ENCODE measurements around the gene MAML1. TPM values are rescaled to one million over a fixed set of nuclear protein-coding genes. Genes with fewer than 3 reads are reported as not detected.

The MAML1 gene
- total and polyA plus RNA-seq, 3 donors from 2014 or later = 23.5 to 60.7 (median 52.5) TPM

DNA sequence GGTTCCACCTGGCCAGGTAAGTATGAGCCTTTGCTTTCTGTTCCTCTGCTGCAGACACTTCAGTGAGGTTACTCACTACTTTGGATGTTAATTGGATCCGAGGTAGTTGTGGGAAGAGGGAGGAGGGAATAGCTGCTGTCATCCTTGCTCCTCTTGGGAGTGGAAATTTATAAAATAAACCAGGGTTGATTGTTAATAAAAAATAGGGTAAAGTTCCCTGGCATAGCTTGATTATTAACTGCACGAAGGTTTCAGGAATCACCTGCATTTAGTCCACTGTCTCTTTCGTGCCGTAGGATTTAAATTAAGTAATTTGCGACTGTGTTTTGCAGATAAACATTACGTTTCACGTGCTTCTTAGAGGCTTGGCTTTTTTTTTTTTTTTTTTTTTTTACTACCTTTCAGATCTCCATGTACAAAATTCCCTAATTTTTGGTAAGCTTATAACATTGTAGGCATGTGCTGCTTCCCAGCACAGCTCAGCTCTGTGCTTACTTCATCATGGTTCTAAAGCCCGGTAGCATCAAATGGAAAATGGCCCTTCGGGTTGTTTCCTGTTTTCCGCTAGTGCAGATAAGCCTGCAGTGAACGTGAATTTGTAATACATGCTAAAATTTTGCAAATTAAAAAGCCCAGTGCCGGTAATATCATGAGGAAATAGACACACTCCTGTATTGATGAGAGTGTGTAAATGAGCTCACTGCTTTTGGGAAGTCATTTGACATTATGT is 34.3 kb downstream of the MAML1 start:
- Histone ChIP-seq H3K4me1 (peaks cover 16% of the 10 kb centered on the region), H3K27ac (no peak overlapping the region), H3K4me3 (no peak overlapping the region), H3K9me3 (no peaks in the 10 kb centered on the region), H3K27me3 (no peaks in the 10 kb centered on the region), H3K36me3 (ENCODE audit: low read depth, missing control alignments) (no peaks in the 10 kb centered on the region)
- 73 to 75% methylated on average over 12 of the region's 12 CpGs for WGBS, 2 donors
- TF ChIP-seq POLR2A (IDR thresholded peaks at IDR 0.05) = no peak
- TF ChIP-seq, protein P1, sequence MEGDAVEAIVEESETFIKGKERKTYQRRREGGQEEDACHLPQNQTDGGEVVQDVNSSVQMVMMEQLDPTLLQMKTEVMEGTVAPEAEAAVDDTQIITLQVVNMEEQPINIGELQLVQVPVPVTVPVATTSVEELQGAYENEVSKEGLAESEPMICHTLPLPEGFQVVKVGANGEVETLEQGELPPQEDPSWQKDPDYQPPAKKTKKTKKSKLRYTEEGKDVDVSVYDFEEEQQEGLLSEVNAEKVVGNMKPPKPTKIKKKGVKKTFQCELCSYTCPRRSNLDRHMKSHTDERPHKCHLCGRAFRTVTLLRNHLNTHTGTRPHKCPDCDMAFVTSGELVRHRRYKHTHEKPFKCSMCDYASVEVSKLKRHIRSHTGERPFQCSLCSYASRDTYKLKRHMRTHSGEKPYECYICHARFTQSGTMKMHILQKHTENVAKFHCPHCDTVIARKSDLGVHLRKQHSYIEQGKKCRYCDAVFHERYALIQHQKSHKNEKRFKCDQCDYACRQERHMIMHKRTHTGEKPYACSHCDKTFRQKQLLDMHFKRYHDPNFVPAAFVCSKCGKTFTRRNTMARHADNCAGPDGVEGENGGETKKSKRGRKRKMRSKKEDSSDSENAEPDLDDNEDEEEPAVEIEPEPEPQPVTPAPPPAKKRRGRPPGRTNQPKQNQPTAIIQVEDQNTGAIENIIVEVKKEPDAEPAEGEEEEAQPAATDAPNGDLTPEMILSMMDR (IDR thresholded peaks at IDR 0.05) = no peak
- no peak for DNase-seq
- intact Hi-C loops (cut with DNase I; ENCODE audit: low total_unique reads) = no loop called here

DNA sequence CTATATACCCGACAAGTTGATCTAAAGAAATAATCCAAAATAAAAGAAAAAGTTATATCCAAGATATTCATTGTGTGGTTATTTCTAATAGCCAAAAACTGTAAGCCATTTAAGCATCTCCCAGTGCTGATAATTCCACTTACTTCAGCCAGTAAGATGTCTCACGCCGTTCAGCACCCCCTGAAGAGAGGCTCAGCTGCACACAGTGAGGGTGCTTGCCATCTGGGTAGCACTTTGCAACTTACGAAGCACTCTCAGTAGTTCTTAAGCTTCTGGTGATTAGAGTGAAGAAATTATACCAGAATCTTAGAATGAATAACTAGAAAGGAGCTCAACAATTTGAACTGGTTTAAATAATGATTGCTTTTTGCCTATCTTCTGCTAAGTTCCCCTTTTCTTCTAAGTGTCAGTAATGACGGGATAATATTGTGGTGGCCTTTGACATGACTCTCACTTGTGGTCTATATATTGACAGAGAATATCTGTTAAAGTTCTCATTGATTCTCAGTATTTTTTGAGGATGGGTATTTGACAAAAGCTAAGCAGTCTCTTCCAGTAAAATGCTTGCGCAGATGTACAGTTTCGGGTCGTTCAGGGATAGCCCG is 35.0 kb downstream of the MAML1 start:
- no peak for DNase-seq
- intact Hi-C loops (cut with DNase I; ENCODE audit: low total_unique reads) = no loop called here
- no peaks in the 10 kb centered on the region for H3K36me3 ChIP-seq (ENCODE audit: low read depth, missing control alignments)
- H3K9me3 ChIP-seq = no peaks in the 10 kb centered on the region
- TF ChIP-seq POLR2A (IDR thresholded peaks at IDR 0.05) = no peak
- TF ChIP-seq, protein P1 (IDR thresholded peaks at IDR 0.05) = no peak
- H3K4me1 ChIP-seq = peaks cover 9% of the 10 kb centered on the region
- H3K4me3 ChIP-seq = no peak overlapping the region
- 91 to 92% methylated on average over 9 of the region's 9 CpGs for WGBS, 2 donors
- H3K27ac ChIP-seq = no peak overlapping the region
- H3K27me3 ChIP-seq = no peaks in the 10 kb centered on the region

DNA sequence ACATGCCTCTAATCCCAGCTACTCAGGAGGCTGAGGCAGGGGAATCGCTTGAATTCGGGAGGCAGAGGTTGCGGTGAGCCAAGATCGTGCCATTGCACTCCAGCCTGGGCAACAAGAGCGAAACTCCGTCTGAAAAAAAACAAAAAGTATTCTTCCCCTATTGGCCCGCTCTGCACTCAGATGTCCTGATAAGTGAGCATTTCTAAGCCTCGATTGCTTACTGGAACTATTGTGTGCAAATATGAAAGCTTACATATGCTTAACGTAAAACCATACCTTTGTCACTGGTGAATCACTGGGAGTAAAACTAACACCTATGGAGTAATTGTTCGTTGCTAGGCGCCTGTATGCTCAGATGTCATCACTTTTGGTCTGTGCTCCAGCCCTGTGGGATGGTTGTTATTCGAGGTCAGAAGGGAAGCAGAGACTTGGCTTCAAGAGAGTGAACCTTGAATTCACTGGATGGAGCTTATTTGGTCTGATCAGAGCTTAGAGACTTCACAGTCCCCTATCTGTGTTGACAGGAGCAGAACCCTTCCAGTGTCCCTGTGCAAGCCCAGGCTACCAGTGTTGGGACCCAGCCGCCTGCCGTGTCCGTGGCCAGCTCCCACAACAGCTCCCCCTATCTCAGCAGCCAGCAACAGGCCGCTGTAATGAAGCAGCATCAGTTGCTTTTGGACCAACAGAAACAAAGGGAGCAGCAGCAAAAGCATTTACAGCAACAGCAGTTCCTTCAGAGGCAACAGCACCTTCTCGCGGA is 35.9 kb downstream of the MAML1 start:
- no peaks in the 10 kb centered on the region for H3K36me3 ChIP-seq (ENCODE audit: low read depth, missing control alignments)
- no peaks in the 10 kb centered on the region for H3K9me3 ChIP-seq
- TF ChIP-seq, protein P1 (IDR thresholded peaks at IDR 0.05) = no peak
- TF ChIP-seq POLR2A (IDR thresholded peaks at IDR 0.05) = no peak
- peaks cover 2% of the 10 kb centered on the region for H3K4me1 ChIP-seq
- no peak overlapping the region for H3K27ac ChIP-seq
- 87 to 91% methylated on average over 18 of the region's 18 CpGs for WGBS, 2 donors
- no peaks in the 10 kb centered on the region for H3K27me3 ChIP-seq
- intact Hi-C loops (cut with DNase I; ENCODE audit: low total_unique reads) = no loop called here
- H3K4me3 ChIP-seq = no peak overlapping the region
- DNase-seq = no peak

DNA sequence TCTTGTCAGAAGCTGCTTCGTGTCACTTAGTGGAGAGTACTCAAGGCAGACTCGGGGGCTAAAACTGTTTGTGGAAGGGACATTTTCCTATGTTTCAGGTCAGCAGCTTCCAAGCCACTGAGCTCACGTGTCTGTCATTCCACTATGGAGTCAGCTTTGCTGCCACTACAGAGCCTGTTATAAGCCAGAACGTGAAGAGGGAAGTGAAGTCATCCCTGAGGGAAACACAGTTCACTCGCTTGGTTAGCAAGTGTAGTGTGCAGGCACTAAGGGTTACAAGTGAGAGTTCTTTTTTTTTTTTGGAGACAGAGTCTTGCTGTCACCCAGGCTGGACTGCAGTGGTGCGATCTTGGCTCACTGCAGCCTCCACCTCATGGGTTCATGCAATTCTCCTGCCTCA is 36.6 kb downstream of the MAML1 start:
- Histone ChIP-seq H3K27ac (no peak overlapping the region), H3K9me3 (no peaks in the 10 kb centered on the region), H3K4me1 (no peaks in the 10 kb centered on the region), H3K4me3 (no peak overlapping the region), H3K36me3 (ENCODE audit: low read depth, missing control alignments) (no peaks in the 10 kb centered on the region), H3K27me3 (no peaks in the 10 kb centered on the region)
- TF ChIP-seq, protein P1 (IDR thresholded peaks at IDR 0.05) = no peak
- no peak for TF ChIP-seq POLR2A (IDR thresholded peaks at IDR 0.05)
- 80 to 88% methylated on average over 6 of the region's 6 CpGs for WGBS, 2 donors
- intact Hi-C loops (cut with DNase I; ENCODE audit: low total_unique reads) = no loop called here
- DNase-seq = no peak
